ENCODE measurements around the gene GFOD2. TPM values are rescaled to one million over a fixed set of nuclear protein-coding genes. Genes with fewer than 3 reads are reported as not detected.
A peak's percentile ranks its signal among the peaks of the same experiment; 100 is the strongest.

Gene GFOD2, protein sequence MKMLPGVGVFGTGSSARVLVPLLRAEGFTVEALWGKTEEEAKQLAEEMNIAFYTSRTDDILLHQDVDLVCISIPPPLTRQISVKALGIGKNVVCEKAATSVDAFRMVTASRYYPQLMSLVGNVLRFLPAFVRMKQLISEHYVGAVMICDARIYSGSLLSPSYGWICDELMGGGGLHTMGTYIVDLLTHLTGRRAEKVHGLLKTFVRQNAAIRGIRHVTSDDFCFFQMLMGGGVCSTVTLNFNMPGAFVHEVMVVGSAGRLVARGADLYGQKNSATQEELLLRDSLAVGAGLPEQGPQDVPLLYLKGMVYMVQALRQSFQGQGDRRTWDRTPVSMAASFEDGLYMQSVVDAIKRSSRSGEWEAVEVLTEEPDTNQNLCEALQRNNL
- total RNA-seq (2022) = 23.9 and 25.6 TPM in 2 replicates
- percentile 66 among the genes with signal in this experiment for Bru-seq, nascent RNA
- BruChase-seq, experiment 1, labeled RNA remaining after a 6-hour chase = percentile 69 among the genes with signal in this experiment
- BruChase-seq, experiment 2, labeled RNA remaining after a 2-hour chase = percentile 67 among the genes with signal in this experiment
- long read RNA-seq, transcript GFOD2-201 (3 exons, 2,126 nt) = major isoform, 10 of 15 reads
- long read RNA-seq, partial matches to known transcripts = 0 of 15 reads
- long read RNA-seq, other reads (novel, unspliced or antisense) = 4 of 15 reads

DNA sequence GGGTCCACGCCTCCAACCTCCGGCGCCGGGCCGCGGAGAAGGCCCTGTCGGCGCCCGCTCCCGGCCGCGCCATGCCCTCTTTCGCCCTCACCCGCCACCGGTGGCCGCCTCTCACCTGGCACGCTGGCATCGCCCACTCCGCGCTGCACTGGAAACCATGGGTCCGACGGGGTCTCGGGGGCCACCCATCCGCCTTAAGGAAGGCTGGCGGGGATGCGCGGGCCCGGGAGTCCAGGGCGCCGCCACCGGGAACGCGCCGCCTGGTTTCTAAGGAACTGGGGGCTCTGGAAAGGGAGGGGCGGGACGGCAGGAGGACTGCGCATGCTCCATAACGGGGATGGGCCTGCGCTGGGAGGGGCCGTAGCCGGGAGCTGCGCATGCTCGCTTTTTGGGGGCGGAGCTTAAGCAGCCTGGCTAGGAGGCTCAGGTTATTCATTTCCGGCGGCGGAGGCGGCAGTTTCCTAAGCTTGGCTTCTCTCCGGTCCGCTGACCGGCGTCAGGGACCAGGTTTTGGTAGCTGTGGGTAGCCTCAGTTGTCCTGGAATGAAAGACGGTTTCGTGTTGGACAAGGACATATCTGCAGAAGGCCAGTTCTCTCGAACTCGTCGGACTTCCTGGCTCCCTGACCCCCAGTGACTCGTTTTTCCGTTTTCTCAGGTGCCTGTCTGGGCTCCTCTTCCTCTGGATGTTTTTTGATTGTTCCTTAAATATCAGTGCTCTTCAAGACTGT is at the start of gene GFOD2:
TSS of gene GFOD2 (minus strand) at position 269 of the 730 bp plus-strand sequence. CDS start 33,601 bp downstream, outside the sequence.
- H3K9me3 Mint-ChIP-seq (ENCODE audit: low read depth, unreplicated experiment) = no peaks in the 10 kb centered on the region
- peaks cover 21% of the 10 kb centered on the region for H3K36me3 Mint-ChIP-seq (ENCODE audit: insufficient read depth, unreplicated experiment)
- DNase-seq = peak; percentile 99
- H3K4me3 Mint-ChIP-seq (ENCODE audit: low read depth, unreplicated experiment) = peak within 1 kb of the TSS; percentile 96
- no peaks in the 10 kb centered on the region for H3K27me3 Mint-ChIP-seq (ENCODE audit: unreplicated experiment)
- no TSS peak for BruUV-seq (replicated peaks)
- intact Hi-C loops (cut with micrococcal nuclease; ENCODE audit: unreplicated experiment) = no loop called here
- CTCF ChIA-PET = interaction anchor here (0.5 to 1.7 kb wide), 12 partner anchors 9 to 198 kb away, joined by 3 to 10 read pairs (median 3); partner anchors contain the start of genes ACD, C16orf86, ENKD1 and RANBP10
- peak within 1 kb of the TSS; percentile 80 for H3K27ac Mint-ChIP-seq (ENCODE audit: unreplicated experiment)
- no peak for TF ChIP-seq CTCF (IDR thresholded peaks at IDR 0.05; ENCODE audit: unreplicated experiment)
- peaks cover 24% of the 10 kb centered on the region for H3K4me1 Mint-ChIP-seq (ENCODE audit: low read depth, unreplicated experiment)

GRCh38 chr16:67767953-67768352 is 48.8 kb upstream of the GFOD2 start:
- no peak for DNase-seq
- Mint-ChIP-seq H3K4me3 (ENCODE audit: low read depth, unreplicated experiment) (no peak overlapping the region), H3K27ac (ENCODE audit: unreplicated experiment) (no peak overlapping the region), H3K9me3 (ENCODE audit: low read depth, unreplicated experiment) (no peaks in the 10 kb centered on the region), H3K4me1 (ENCODE audit: low read depth, unreplicated experiment) (no peaks in the 10 kb centered on the region), H3K27me3 (ENCODE audit: unreplicated experiment) (no peaks in the 10 kb centered on the region), H3K36me3 (ENCODE audit: insufficient read depth, unreplicated experiment) (peaks cover 17% of the 10 kb centered on the region)
- TF ChIP-seq CTCF (IDR thresholded peaks at IDR 0.05; ENCODE audit: unreplicated experiment) = no peak
- intact Hi-C loops (cut with micrococcal nuclease; ENCODE audit: unreplicated experiment) = no loop called here
- CTCF ChIA-PET = no interaction called here
- BruUV-seq (replicated peaks) = no TSS peak

- H3K27ac Mint-ChIP-seq (ENCODE audit: unreplicated experiment) = peak overlapping the region; percentile 18
- H3K9me3 Mint-ChIP-seq (ENCODE audit: low read depth, unreplicated experiment) = no peaks in the 10 kb centered on the region
- DNase-seq = no peak
- CTCF ChIA-PET = interaction anchor here (0.6 kb wide), 3 partner anchors 138 to 950 kb away, joined by 4 to 6 read pairs (median 4); no protein-coding TSS in a partner anchor
- no peaks in the 10 kb centered on the region for H3K27me3 Mint-ChIP-seq (ENCODE audit: unreplicated experiment)
- intact Hi-C loops (cut with micrococcal nuclease; ENCODE audit: unreplicated experiment) = no loop called here
- no TSS peak for BruUV-seq (replicated peaks)
- no peaks in the 10 kb centered on the region for H3K4me1 Mint-ChIP-seq (ENCODE audit: low read depth, unreplicated experiment)
- H3K36me3 Mint-ChIP-seq (ENCODE audit: insufficient read depth, unreplicated experiment) = peaks cover 9% of the 10 kb centered on the region
- TF ChIP-seq CTCF (IDR thresholded peaks at IDR 0.05; ENCODE audit: unreplicated experiment) = no peak
- H3K4me3 Mint-ChIP-seq (ENCODE audit: low read depth, unreplicated experiment) = no peak overlapping the region
These were observed 47.2 kb upstream of the GFOD2 start for GRCh38 chr16:67766291-67766690.

DNA sequence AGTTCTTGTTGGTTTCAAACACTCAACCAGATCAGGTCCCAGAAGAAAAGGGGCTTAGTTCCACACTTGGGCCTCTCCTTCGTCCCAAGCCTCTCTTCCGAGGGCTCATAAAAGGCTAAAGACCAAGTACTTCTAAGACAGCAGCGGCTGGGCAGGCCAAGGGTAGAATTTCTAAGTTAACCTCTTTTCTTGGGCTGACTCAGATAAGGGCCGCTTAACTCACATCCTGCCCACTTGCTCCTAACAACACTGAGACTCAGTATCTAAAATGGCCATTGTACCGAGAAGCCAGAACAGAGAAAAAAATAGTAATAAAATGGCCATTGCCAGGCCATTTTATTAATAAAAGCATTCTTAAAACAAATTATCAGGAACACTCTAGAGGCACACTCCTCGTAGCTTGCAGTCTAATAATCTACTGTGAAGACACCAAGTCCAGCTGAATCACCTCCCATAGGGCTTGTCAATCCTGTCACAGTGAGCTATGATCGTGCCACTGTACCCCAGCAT is 45.1 kb upstream of the GFOD2 start:
- Mint-ChIP-seq H3K4me3 (ENCODE audit: low read depth, unreplicated experiment) (no peak overlapping the region), H3K9me3 (ENCODE audit: low read depth, unreplicated experiment) (no peaks in the 10 kb centered on the region), H3K4me1 (ENCODE audit: low read depth, unreplicated experiment) (no peaks in the 10 kb centered on the region), H3K36me3 (ENCODE audit: insufficient read depth, unreplicated experiment) (no peaks in the 10 kb centered on the region), H3K27ac (ENCODE audit: unreplicated experiment) (no peak overlapping the region), H3K27me3 (ENCODE audit: unreplicated experiment) (no peaks in the 10 kb centered on the region)
- BruUV-seq (replicated peaks) = no TSS peak
- DNase-seq = no peak
- CTCF ChIA-PET = no interaction called here
- intact Hi-C loops (cut with micrococcal nuclease; ENCODE audit: unreplicated experiment) = no loop called here
- no peak for TF ChIP-seq CTCF (IDR thresholded peaks at IDR 0.05; ENCODE audit: unreplicated experiment)
